KMS-11 (cell line): Measurements from ENCODE around the gene SAPCD2.
A peak's percentile ranks its signal among the peaks of the same experiment; 100 is the strongest.

Experiments used
- H2AFZ ChIP-seq: fragments of 200-600 bp; sonication (generic); 2 replicates; pipeline ENCODE4 v1.6.1; 2016; ENCODE audit warnings: antibody characterized with exemption, mixed run types, low read depth
- H3K27ac ChIP-seq: fragments of 200-600 bp; sonication (generic); 2 replicates; pipeline ENCODE4 v1.6.1; 2016; ENCODE audit warnings: mild to moderate bottlenecking, mixed run types
- H3K27me3 ChIP-seq: fragments of 200-600 bp; sonication (generic); 2 replicates; pipeline ENCODE4 v1.6.1; 2017; ENCODE audit warnings: mild to moderate bottlenecking, low read depth, mixed run types, moderate library complexity; ENCODE audit not compliant: insufficient read depth
- H3K36me3 ChIP-seq: fragments of 200-600 bp; sonication (generic); 2 replicates; pipeline ENCODE4 v1.6.1; 2017; ENCODE audit warnings: mild to moderate bottlenecking, mixed run types; ENCODE audit not compliant: insufficient read depth
- H3K4me1 ChIP-seq: fragments of 200-600 bp; sonication (generic); 2 replicates; pipeline ENCODE4 v1.6.1; 2016; ENCODE audit warnings: mild to moderate bottlenecking, low read depth, mixed run types; ENCODE audit not compliant: poor library complexity, severe bottlenecking
- H3K4me2 ChIP-seq: fragments of 200-600 bp; sonication (generic); 2 replicates; pipeline ENCODE4 v1.7.0; 2016; ENCODE audit warnings: mild to moderate bottlenecking, mixed run types
- H3K4me3 ChIP-seq: fragments of 200-600 bp; sonication (generic); IDR thresholded peaks from 2 replicates; pipeline ENCODE4 v1.6.1; 2017; ENCODE audit warnings: low read depth, low read length, mixed read lengths; ENCODE audit not compliant: insufficient read depth
- H3K79me2 ChIP-seq: fragments of 200-600 bp; sonication (generic); 2 replicates; pipeline ENCODE4 v1.6.1; 2016; ENCODE audit warnings: low read depth, mixed run types; ENCODE audit not compliant: insufficient read depth
- H3K9ac ChIP-seq: fragments of 200-600 bp; sonication (generic); 2 replicates; pipeline ENCODE4 v1.6.1; 2016; ENCODE audit warnings: mild to moderate bottlenecking, mixed run types
- H4K20me1 ChIP-seq: fragments of 200-600 bp; sonication (generic); 2 replicates; pipeline ENCODE4 v1.6.1; 2016; ENCODE audit warnings: mild to moderate bottlenecking, mixed run types; ENCODE audit not compliant: insufficient read depth
- TF ChIP-seq, protein P1 (sequence below): fragments of 200-600 bp; sonication (generic); conservative IDR thresholded peaks from 2 replicates; pipeline ENCODE4 v1.6.1; 2017; ENCODE audit warnings: low read depth, mild to moderate bottlenecking, antibody characterized with exemption, low read length, moderate library complexity, mixed read lengths

Gene SAPCD2

DNA sequence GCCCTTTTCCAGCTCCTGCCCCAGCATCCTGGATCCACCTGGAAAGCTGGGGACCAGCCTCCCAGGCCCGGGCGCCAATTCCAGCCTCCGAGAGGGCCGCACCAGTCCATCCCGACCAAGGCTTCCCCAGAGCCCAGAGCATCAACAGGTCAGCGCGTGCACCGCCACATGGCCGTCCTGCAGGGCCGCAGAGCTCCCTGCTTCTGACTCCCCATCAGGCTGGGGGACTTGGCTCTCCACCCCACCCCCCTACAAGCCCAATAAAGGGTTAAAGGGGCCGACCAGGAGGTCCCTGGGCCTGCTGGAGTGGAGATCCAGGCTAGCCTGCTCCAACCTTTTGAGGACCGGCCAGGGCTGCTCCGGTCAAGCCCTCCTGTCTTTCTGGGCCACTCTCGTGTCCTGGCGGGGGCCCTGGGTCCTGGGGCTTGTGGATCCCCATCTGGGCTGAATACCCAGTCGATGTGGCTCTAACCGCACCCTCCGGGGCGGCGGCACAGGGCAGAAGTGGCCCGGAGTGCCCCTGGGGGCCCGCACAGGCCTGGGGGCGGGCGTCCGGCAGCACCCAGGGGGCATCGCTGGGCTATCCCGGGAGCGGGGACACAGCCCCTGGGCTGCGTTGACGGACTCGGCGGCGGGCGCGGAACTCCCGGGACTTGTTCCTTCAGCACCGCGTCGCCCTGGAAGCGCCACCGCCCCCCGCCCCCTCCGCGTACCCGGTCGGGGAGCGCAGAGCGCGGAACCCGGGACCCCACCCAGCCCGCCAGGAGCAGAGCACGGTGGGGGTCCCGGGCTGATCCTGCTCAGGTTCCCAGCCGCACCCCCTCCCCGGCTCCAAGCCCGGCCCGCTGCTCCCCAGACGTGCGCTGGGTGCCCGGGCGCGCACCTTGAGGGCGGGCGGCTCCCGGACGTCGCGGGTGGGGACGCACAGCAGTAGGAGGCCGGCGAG is 17.1 kb downstream of the SAPCD2 start:
- Histone ChIP-seq H3K79me2 (no peaks in the 10 kb centered on the region), H2AFZ (peak overlapping the region; percentile 14; the same call in 1 of the 2 replicates), H3K4me1 (peaks cover 6% of the 10 kb centered on the region), H3K27ac (no peak overlapping the region), H3K4me2 (no peak overlapping the region), H3K9ac (no peak overlapping the region), H3K27me3 (peaks cover 86% of the 10 kb centered on the region), H3K36me3 (no peaks in the 10 kb centered on the region), H3K4me3 (no peak overlapping the region), H4K20me1 (no peaks in the 10 kb centered on the region)
- TF ChIP-seq, protein P1, sequence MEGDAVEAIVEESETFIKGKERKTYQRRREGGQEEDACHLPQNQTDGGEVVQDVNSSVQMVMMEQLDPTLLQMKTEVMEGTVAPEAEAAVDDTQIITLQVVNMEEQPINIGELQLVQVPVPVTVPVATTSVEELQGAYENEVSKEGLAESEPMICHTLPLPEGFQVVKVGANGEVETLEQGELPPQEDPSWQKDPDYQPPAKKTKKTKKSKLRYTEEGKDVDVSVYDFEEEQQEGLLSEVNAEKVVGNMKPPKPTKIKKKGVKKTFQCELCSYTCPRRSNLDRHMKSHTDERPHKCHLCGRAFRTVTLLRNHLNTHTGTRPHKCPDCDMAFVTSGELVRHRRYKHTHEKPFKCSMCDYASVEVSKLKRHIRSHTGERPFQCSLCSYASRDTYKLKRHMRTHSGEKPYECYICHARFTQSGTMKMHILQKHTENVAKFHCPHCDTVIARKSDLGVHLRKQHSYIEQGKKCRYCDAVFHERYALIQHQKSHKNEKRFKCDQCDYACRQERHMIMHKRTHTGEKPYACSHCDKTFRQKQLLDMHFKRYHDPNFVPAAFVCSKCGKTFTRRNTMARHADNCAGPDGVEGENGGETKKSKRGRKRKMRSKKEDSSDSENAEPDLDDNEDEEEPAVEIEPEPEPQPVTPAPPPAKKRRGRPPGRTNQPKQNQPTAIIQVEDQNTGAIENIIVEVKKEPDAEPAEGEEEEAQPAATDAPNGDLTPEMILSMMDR = no peak

- peaks cover 86% of the 10 kb centered on the region for H3K27me3 ChIP-seq
- no peak overlapping the region for H3K4me2 ChIP-seq
Observed at GRCh38 chr9:137052293-137052692, 18.1 kb downstream of the SAPCD2 start.

GRCh38 chr9:137051145-137051724 is 19.1 kb downstream of the SAPCD2 start:
- no peak overlapping the region for H3K27ac ChIP-seq
- peaks cover 87% of the 10 kb centered on the region for H3K27me3 ChIP-seq
- no peak overlapping the region for H3K4me3 ChIP-seq
- no peak overlapping the region for H3K9ac ChIP-seq
- no peak overlapping the region for H2AFZ ChIP-seq
- no peaks in the 10 kb centered on the region for H3K79me2 ChIP-seq
- TF ChIP-seq, protein P1 = no peak
- no peaks in the 10 kb centered on the region for H4K20me1 ChIP-seq
- no peaks in the 10 kb centered on the region for H3K36me3 ChIP-seq
- H3K4me1 ChIP-seq = no peaks in the 10 kb centered on the region
- no peak overlapping the region for H3K4me2 ChIP-seq

More at GRCh38 chr9:137052293-137052692, 18.1 kb downstream of the SAPCD2 start:
- Histone ChIP-seq H3K36me3 (no peaks in the 10 kb centered on the region), H3K79me2 (no peaks in the 10 kb centered on the region), H2AFZ (no peak overlapping the region), H3K4me1 (peaks cover 2% of the 10 kb centered on the region), H3K9ac (no peak overlapping the region), H3K27ac (no peak overlapping the region), H4K20me1 (no peaks in the 10 kb centered on the region), H3K4me3 (no peak overlapping the region)
- TF ChIP-seq, protein P1 = no peak

- H3K36me3 ChIP-seq = no peaks in the 10 kb centered on the region
- TF ChIP-seq, protein P1 = no peak
- no peaks in the 10 kb centered on the region for H4K20me1 ChIP-seq
- H3K27ac ChIP-seq = no peak overlapping the region
- no peaks in the 10 kb centered on the region for H3K79me2 ChIP-seq
- no peak overlapping the region for H3K9ac ChIP-seq
- H3K4me2 ChIP-seq = no peak overlapping the region
- no peaks in the 10 kb centered on the region for H3K4me1 ChIP-seq
- no peak overlapping the region for H3K4me3 ChIP-seq
- peaks cover 85% of the 10 kb centered on the region for H3K27me3 ChIP-seq
- no peak overlapping the region for H2AFZ ChIP-seq
Observed at GRCh38 chr9:137050570-137050969, 19.8 kb downstream of the SAPCD2 start.
